ENCODE measurements around the gene DHX8.
"Not testable (repeated sequence)": the region's sequence is repeated elsewhere in the genome, so short reads cannot be mapped to it uniquely, and the experiment has no call there.

DHX8 gene

DNA sequence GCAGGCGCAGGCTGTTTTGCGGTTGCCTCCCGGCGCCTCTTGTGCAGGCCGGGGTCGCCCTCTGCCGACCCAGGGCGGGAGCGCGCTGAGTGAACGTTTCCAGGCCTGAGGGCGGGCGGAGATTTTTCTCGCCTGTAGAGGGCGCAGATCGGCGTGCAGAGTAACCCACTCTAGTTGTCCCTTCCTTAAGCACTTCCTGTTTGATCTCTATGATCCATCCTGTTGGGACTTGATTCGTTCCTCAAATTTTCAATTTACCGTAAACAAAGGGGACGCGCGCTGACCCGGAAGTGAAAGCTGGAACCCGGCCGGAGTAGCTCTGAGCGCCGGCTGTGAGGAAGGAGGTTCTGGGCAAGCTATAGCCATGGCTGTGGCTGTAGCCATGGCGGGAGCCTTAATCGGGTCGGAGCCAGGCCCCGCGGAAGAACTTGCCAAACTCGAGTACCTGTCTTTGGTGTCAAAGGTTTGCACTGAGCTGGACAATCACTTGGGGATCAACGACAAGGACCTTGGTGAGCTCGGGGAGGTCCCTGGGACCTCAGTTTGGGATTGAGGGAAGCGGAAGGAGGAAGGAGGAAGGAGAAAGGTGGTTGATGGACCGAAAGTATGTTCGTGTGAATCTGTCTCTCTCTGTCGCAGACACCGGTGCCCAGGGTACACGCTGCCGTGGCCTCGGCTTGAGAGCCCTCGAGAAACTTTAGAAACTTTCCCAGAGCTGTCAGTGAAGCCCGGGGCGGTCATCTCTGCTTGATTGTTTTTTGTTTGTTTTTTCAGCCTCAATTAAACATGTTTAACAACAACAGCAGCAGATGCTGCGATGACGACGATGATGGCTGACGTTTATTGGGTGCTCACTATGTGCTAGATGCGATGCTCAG is at the start of gene DHX8:
Gene DHX8, plus strand, starts transcription at position 302 of the 878 bp plus-strand sequence. Its CDS starts 63 bp downstream, at position 365.
- DNase-seq, result peak; percentile 99

DNA sequence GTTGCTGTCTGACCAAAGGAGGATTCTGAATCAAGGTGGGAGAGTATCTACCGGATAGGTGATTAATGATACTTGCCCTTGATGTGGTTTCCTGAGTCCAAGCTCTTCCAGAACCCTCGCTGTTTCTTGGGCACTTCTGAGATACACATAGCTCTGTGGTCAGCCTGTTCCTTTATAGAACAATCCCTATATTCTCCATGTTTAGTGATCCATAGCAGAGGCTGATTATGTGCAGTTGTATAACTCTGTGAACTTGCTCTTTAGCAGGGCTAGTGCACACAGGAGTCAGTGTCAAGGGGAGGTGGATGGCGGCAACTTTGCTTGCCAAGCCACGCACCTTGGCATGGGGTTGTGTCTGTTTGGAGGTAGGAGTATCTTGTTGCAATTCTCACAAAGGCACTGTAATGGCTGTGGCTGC is 48.9 kb upstream of the DHX8 start:
- no peak for DNase-seq

DNA sequence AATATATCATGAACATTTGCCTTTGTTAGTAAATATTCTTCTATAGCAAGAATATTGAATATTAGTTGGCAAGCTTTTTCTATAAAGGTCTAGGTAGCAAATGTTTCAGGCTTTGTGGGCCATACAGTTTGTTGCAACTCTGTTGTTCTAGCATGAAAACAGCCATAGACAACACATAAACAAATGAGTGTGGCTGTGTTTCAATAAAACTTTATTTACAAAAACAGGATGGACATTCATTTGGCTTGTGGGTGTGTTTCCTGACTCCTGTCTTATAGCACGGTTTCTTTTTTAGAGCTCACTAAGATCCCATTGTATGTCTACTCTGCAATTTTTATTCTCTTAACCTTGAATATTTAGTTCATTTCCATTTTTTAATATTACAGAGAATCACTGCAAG is 46.0 kb upstream of the DHX8 start:
- DNase-seq, result no peak

DNA sequence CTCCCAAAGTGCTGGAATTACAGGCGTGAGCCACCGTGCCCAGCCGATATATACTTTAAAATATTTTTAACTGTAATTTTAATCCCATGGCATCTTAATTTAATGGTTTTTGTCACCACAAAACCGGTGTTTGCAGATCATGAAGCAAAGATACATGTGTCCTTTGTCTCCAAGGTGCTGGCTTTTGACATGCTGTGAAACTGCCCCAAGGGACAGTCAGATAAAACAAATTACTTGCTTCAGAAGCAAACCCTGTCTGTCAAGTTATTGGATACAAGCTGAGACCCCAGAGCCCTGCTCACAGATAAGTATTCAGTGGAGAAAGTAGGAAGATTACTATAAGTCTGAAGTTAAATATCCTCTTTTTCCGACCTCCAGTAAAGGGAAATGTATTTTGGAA is 45.1 kb upstream of the DHX8 start:
- no peak for DNase-seq

DNA sequence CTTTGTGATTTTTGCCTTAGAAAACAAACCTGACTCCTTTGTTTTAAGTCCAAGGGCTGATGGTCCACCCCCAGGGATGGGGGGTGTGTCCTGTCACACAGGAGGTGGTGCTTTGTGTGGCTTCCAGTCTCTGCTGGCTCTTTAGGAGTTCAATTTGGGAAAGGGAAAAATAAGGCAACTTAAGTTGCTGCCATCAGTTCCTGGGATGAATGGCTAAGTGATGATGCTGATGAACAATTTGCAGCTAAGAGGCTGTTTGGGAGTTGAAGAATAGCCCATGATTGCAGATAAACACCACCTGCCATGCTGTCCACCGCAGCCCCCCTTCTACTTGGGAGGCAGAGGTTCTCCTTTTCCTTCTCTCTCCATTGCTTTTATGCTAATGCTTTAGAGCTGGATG is 44.7 kb upstream of the DHX8 start:
- DNase-seq, result no peak

DNA sequence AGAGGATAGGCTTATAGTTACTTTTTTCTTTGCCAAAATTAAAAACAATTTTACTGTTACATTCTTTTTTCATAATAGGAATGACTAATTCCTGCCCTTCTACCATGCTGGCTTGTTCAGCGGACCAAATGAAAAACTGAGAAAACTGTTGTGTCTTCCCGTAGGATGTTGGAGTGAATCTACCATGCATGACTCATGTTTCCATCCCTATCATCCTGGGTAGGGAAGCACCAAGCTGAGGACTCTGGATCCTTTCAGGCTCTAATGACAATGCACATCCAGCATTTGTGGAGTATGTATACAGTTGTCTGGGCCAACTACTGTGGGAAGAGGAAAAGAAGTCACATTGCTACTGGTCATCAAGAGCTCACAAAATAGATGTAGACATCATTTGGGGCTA is 41.1 kb upstream of the DHX8 start:
- DNase-seq, result no peak

DNA sequence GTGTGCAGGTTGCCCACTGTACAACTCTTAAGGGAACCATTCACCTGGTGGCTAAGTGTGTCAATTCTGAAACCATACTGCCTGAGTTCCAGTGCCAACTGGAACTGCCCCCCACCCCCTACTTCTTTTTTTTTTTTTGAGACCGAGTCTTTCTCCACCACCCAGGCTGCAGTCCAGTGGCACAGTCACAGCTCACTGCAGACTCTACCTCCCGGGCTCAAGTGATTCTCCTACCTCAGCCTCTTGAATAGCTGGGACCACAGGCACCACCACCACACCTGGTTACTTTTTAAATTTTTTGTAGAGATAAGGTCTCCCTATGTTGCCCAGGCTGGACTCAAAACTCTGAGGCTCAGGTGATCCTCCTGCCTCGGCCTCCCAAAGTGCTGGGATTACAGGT is 40.4 kb upstream of the DHX8 start:
- DNase-seq, result no peak

DNA sequence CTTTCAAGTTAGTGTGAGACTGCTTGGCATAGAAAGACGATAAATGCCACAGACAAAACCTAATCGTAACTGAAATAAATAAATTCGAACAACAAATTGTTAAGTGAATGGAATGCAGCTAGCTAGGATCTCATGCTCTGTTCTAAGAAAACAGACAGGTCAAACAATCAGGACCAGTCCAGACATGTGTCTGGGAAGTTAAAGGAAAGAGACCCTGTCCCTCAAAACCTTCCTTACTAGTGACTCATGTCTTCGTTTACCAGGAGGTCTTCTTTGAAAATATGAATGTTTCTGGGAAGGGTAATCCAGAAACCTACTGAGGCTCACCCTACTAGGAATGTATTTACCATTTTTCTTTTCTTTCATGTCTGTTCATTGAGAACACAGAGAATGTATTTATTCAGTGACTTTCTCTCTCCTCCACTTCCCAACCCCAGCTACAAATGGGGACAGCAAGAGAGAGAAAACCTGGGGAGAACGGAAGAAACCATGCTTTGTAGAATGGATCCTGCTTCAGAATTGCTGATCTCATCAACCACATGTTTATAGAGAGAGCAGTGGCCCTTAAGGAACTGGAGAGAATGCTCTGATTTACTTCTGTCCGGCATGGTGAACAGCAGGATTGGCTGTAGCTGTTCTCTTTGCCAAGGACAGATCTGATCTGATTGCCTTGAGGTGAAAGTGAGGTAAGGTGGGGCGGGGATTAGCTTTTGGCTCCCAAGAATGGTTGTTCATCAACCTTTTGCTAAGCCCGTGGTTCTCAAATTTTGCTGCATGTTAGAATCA is 39.4 kb upstream of the DHX8 start:
- DNase-seq, result no peak

DNA sequence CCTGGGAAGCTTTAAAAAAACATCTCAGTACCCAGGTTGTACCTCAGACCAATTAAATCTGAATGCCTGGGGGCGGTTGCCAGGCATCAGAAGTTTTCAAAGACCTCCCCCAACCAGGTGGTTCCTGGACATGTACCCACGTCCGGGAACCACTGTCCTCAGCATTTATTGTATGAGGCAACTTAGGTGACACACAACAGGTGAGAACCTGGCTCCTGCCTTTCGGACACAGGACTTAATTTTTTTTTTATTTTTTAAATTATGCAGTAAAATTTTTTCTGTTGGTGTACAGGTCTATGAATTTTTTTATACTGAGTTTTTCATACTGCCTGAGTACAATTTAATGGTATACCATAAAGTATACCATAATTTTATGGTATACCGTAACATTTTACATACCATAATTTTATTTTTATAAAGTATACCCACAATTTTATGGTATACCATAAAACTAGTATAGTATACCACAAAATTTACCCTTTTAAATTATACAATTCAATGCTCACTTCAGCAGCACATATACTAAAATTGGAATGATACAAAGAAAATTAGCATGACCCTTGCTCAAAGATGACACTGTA is 38.7 kb upstream of the DHX8 start:
- DNase-seq, result no peak

DNA sequence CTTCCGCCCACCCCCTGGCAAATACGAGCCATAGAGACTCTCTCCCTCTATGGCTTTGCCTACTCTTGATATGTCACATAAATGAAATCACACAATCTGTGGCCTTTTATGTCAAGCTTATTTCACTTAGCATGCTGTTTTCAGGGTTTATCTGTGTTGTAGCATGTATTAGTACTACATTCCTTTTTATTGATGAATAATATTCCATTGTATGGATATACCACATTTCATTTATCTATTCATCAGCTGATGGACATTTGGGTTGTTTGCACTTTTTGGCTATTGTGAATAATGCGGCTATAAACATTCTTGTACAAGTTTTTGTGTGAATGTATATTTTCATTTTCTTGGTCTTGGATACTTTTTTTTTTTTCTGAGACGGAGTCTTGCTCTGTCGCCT is 37.0 kb upstream of the DHX8 start:
- no peak for DNase-seq

DNA sequence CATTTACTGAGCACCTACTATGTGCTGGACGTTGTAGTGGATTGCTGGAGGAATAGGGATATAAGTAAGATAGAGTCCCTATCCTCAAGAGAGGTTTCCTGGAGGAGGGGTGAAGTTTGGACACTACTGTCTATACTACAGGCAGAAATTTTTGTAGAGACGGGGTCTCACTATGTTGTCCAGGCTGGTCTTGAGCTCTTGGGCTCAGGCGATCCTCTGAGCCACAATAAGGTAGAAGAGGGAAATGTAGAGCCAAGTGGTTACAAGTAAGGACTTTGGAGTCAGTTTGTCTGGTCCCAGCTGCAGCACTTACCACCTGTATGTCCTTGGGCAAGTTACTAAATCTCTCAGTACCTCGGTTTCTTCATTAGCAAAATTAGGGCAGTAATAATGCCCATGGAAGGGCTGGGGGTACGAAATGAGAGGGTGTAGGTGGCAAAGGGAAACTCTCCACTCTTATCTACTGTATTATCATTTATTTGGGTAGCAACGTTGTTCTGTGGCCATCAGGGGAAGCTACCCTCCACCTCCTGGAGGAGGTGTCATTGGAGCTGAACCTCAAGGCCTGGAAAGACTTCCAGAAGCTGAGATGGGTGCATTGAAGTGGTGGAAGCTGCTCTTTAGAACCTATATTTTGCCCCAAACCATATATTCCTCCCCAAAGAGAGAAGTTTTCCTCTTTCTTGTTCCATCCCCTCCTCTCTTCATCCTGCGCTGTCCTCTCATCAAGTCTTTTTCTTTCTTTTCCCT is 34.9 kb upstream of the DHX8 start:
- DNase-seq, result no peak

DNA sequence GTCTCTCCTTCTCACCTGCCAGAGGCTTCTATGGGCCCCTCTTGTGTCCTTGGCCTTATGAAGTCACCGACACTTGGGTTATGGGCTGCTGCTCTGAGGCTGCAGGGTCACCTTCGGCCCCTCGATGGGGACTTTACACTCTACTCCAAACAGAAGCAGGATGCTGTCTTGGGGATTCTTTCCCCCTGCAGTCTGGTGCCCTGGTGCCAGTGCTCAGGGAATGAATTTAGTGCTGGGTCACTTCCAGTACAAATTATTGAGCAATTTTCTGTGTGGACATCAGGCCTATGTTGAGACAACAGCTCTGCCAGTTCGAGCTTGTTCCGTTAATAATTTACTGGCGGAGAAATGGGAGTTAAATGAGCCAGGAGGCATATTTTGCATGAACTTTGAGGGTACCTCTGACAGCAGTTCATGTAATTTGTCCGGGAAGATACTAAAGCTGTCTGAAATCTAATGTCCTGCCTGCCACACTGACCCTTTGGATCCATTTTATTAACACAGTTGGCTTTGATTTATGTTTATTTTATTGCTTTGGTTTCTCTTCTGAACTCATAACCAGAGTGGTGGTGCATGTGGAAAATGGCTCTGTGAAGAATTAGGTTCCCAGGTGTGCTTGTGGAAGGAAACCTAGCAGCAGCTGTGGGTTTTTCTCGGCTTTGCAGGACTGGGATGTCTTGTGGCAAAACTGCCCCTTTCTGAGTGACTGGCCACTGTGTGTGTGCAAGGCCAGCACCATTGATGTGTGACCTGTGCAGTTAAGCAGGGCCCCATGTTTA is 34.1 kb upstream of the DHX8 start:
- no peak for DNase-seq

DNA sequence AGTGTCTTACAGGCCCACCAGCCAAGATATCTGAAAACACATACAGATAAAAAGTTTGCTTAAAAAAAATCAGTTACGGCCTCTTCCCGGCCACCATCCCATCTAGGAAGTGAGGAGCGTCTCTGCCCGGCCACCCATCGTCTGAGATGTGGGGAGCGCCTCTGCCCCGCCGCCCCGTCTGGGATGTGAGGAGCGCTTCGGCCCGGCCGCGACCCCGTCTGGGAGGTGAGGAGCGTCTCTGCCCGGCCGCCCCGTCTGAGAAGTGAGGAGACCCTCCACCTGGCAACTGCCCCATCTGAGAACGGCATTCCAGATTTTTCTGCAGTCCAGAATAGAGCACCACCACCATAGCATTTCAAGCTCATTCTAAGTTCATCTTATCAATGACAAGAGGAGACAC is 33.0 kb upstream of the DHX8 start:
- DNase-seq, result not testable (repeated sequence)

DNA sequence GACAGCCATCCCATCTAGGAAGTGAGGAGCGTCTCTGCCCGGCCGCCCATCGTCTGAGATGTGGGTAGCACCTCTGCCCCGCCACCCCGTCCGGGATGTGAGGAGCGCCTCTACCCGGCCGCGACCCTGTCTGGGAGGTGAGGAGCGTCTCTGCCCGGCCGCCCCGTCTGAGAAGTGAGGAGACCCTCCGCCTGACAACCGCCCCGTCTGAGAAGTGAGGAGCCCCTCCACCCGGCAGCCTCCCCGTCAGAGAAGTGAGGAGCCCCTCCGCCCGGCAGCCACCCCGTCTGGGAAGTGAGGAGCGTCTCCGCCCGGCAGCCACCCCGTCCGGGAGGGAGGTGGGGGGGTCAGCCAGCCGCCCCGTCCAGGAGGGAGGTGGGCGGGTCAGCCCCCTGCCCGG is 32.0 kb upstream of the DHX8 start:
- DNase-seq, result not testable (repeated sequence)

DNA sequence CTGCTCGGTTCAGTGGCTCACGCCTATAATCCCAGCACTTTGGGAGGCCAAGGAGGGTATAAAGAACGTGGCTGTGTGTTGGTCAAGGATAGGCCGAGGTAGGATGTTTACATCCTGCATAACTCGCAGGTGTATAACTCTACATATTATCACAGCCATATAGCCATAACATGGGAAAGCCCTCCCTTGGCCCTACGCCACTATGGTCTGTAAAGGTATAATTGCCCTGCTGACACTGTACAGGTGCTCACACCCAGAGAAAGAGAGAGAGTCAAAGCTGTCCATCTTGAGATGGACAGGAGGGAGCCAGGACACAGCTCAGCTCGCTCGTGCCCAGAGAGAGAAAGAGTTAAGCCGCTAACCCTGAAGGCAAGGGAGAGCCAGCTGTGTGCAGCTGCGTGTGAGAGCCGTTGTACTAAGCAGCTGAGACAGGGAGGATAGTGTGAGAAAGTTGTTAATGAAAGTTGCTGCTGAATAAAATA is 30.4 kb upstream of the DHX8 start:
- DNase-seq, result no peak

DNA sequence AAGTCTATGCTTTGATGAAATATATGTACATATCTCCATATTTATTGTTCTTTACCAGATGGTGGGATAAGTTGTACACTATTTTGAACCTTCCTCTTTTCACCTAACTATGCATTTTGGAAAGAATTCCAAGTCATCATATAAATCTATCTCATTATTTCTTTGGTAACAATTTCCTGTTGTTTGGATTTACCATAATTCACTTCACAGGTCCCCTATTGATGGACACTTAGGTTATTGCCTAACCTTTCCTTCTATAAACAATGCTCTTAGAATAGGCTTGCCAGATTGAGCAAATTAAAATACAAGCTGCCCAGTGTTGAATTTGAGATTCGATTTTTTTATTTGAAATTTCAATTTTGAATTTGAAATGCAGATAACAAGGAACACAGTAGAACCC is 28.9 kb upstream of the DHX8 start:
- no peak for DNase-seq

DNA sequence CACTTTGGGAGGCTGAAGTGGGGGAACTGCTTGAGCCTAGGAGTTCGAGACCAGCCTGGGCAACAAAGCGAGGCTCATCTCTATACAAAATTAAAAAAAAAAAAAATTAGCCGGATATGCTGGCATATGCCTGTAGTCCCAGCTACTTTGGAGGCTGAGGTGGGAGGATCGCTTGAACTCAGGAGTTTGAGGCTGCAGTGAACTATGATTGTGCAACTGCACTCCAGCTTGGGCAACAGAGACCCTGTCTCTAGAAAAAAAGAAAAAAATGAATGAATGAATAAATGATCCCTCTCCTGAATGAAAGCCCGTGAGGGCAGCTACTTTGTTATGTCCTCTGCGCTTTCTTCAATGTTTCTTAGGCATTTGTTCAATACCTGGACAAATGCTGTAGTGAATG is 27.7 kb upstream of the DHX8 start:
- DNase-seq, result no peak

DNA sequence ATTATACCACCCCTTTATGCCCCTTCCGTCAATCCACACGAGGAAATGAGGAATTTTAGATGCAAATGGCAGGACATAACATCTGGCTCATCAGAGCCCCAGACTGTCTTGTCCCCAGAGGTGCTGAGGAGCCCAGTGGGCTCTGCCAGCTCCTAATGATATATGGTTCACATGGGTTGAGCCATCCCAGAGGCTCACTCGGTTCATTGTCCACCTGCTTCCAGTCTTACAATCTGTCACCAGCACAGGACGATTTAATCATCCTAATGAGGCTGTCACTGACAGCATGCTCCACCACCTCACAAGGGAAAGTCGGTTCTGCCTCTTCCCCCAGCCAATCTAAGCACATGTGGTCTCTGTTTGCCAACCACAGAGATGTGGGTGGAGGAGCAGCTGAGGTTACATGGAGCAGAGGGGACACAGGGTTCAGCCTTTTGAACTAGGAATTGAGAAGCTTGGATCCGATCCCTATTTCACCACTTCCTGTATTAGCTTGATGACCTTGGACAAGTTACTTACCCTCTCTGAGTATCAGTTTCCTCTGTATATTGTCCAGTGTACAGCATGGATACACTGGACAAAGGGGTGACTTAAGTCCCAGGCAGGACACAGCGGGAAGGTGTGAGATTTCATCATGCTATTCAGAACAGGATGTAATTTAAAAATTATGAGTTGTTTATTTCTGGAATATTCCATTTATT is 27.0 kb upstream of the DHX8 start:
- DNase-seq, result peak; percentile 74

DNA sequence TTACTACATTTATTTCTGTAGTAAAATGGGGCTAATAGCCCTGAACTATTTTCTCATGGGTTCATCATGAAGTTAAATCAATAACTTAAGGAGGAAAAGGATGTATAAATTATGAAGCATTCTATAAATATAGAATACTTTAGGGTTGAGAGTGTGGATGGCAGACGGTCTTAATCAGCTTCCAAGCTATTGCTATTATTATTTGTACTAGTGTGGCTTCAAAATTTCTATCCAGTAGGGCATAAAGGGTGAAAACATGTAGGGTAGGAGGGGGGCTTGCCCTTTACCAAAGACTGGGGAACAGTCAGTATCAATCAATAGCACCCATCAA is 26.4 kb upstream of the DHX8 start:
- no peak for DNase-seq

DNA sequence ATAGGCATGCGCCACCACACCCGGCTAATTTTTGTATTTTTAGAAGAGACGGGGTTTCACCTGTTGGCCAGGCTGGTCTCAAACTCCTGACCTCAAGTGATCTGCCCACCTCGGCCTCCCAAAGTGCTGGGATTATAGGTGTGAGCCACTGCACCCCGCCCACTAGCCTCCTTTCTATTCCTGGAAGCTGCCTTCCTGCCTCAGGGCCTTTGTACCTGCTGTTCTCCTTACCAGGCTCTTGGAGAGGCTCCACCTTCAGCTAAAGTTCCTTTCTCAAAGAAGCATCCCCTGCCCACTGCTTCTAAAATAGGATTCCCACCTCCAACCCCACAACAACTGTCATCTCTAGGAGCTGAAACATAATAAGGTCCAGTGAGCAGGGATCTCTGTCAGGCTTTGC is 23.9 kb upstream of the DHX8 start:
- DNase-seq, result not testable (repeated sequence)

DNA sequence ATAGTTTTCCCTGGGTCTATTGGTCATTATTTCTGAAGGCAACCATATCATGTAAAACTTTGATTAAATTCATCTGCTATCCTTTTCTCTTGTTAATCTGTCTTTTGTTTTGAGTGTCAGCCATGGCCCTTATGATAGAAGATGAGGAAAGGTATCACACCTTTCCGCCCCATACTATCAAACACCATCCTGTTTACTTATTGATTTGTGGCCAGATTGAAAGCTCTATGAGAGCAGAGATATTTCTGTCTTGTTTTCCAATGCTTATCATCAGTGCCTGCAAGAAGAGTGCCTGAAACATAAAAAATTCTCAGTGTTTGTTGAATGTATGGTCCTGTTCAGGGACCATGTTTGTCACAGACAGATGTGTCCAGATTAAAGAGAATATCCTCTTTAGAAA is 22.6 kb upstream of the DHX8 start:
- no peak for DNase-seq

DNA sequence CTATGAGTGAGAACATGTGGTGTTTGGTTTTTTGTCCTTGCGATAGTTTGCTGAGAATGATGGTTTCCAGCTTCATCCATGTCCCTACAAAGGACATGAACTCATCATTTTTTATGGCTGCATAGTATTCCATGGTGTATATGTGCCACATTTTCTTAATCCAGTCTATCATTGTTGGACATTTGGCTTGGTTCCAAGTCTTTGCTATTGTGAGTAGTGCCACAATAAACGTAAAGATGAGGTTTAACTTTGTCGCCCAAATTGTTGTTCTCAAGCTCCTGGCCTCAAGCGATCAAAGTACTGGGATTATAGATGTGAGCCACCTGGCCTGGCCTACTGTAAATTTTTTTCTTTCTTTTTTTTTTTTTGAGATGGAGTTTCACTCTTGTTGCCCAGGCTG is 21.2 kb upstream of the DHX8 start:
- not testable (repeated sequence) for DNase-seq

Data from OCI-M1 (cell line).